Colonic mucosa (tissue), 4 donors: ENCODE data around the gene ZDHHC14. TPM values are rescaled to one million over a fixed set of nuclear protein-coding genes. Genes with fewer than 3 reads are reported as not detected.
"Not testable (repeated sequence)": the region's sequence is repeated elsewhere in the genome, so short reads cannot be mapped to it uniquely, and the experiment has no call there.

ENCODE experiments used
- DNase-seq: peaks from one replicate; pipeline ENCODE4 v3.0.0-alpha.2; 2020
- H3K27ac ChIP-seq: fragments of 200-600 bp; one replicate; pipeline ENCODE4 v1.8.0; 2021
- H3K27me3 ChIP-seq: fragments of 200-600 bp; one replicate; pipeline ENCODE4 v1.8.0; 2021
- H3K36me3 ChIP-seq: fragments of 200-600 bp; one replicate; pipeline ENCODE4 v1.8.0; 2021
- H3K4me1 ChIP-seq: fragments of 200-600 bp; one replicate; pipeline ENCODE4 v1.8.0; 2021; ENCODE audit warnings: mild to moderate bottlenecking
- H3K4me3 ChIP-seq: fragments of 200-600 bp; one replicate; pipeline ENCODE4 v1.8.0; 2021
- H3K9ac ChIP-seq, 2 donors: one replicate each; pipeline ENCODE4 v1.7.0; 2013; ENCODE audit warnings: control low read depth in 2 of 2, low read depth in 2 of 2, low read length in 2 of 2
- H3K9me3 ChIP-seq: fragments of 200-600 bp; one replicate; pipeline ENCODE4 v1.8.0; 2021
- intact Hi-C: fragments of 100-400 bp; cut with DNase I; formaldehyde crosslinking; loops from one replicate; pipeline ENCODE4 v1.14.1; 2022
- total RNA-seq, 2 donors: library from RNA; stranded (reverse); fragmentation: NEBNext Ultra II Directional in 1 of 2; extraction: Animal tissue kit (Norgen Biotek cat#: 25700) in 1 of 2; gene quantifications; one replicate each; pipeline ENCODE4 v1.2.1, GENCODE V29; 2021
- TF ChIP-seq, protein P1 (sequence below): fragments of 200-600 bp; IDR thresholded peaks from one replicate; pipeline ENCODE4 v1.8.0; 2022; ENCODE audit warnings: antibody characterized with exemption, mild to moderate bottlenecking
- donor health status: healthy.
- donor health status: DM: no; HTN: no; CAD: no.
- donor health status: DM: no; HTN: no; CAD: no.

Gene ZDHHC14
- total RNA-seq, 2 donors from 2014 or later = 8.4 to 11.4 TPM

DNA sequence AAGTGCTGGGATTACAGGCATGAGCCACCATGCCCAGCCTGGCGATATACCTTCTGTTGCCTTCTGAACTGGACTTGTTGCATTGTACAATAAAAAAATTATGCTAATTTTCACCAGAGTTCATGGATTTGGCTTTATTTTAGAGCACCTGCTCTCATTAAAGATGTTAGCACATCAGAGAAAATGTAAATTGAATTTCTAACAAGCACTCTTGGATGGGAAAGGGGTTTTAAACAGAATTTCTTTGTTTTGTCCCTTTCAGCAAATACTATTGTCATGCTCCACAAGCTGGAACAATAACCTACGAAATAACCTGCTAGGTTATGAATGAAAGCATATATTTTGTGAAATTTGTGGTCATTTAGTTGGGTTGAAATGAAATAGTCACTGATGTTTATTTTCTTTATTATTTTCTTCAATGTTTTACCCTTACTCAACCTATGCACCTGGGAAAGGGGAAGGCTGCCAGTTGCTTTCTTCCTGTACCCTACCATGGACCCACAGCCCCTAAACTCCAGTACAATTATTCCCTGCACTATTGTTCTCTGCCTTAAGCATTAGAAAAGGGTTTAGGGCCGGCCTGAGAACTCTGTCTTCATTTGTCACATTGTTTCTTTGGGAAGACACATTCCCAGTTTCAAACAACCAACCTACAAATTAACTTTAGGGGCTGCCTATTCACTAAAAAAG lies 22.2 kb downstream of the ZDHHC14 start:
- intact Hi-C loops = no loop called here
- no peak overlapping the region for H3K9ac ChIP-seq
- TF ChIP-seq, protein P1, sequence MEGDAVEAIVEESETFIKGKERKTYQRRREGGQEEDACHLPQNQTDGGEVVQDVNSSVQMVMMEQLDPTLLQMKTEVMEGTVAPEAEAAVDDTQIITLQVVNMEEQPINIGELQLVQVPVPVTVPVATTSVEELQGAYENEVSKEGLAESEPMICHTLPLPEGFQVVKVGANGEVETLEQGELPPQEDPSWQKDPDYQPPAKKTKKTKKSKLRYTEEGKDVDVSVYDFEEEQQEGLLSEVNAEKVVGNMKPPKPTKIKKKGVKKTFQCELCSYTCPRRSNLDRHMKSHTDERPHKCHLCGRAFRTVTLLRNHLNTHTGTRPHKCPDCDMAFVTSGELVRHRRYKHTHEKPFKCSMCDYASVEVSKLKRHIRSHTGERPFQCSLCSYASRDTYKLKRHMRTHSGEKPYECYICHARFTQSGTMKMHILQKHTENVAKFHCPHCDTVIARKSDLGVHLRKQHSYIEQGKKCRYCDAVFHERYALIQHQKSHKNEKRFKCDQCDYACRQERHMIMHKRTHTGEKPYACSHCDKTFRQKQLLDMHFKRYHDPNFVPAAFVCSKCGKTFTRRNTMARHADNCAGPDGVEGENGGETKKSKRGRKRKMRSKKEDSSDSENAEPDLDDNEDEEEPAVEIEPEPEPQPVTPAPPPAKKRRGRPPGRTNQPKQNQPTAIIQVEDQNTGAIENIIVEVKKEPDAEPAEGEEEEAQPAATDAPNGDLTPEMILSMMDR = no peak

DNA sequence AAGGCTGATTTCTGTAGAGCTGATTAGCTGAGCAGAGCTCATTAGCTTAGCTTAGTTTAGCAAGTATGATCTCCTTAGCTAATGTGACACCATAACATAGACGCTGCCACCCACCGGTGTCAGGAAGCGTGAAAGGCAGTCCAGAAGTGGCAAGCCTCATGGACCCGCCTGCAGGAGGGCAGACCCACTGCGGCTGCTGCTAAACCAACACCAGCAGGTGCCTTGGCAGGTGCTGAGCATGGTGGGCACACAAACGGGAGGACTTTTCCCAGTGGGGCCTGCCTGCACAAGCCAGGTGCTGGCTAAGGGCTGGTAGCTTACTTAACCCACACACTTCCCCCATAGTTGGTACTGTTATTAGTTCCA lies 22.7 kb downstream of the ZDHHC14 start:
- no peak overlapping the region for H3K9ac ChIP-seq
- H3K4me3 ChIP-seq = no peak overlapping the region
- TF ChIP-seq, protein P1 = no peak
- no peak for DNase-seq
- H3K9me3 ChIP-seq = no peaks in the 10 kb centered on the region
- no peaks in the 10 kb centered on the region for H3K4me1 ChIP-seq
- intact Hi-C loops = no loop called here
- H3K36me3 ChIP-seq = no peaks in the 10 kb centered on the region
- H3K27me3 ChIP-seq = no peaks in the 10 kb centered on the region
- no peak overlapping the region for H3K27ac ChIP-seq

More for the DNA sequence above, 22.2 kb downstream of the ZDHHC14 start:
- DNase-seq = no peak
- Histone ChIP-seq H3K27me3 (no peaks in the 10 kb centered on the region), H3K27ac (no peak overlapping the region), H3K36me3 (no peaks in the 10 kb centered on the region), H3K9me3 (no peaks in the 10 kb centered on the region), H3K4me1 (no peaks in the 10 kb centered on the region), H3K4me3 (no peak overlapping the region)

DNA sequence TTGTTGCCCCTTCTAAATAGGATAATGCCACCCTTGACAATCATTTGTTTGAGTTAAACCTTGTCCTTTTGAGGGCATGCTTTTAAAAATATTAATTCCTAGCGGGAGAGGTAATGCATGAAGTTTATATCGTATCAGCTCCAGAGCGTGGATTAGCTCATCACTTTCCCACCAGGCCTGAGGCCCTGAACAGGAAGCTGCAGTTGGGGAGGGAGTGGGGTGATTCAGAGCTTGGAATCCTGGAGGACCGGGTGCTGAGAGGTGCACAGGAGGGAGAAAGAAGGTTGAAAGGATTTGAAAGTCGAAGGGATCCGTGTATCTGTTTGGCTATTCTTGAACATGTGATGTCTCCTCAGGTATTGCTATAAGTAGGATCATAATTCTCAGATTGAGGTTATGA lies 25.0 kb downstream of the ZDHHC14 start:
- Histone ChIP-seq H3K9ac (no peak overlapping the region), H3K4me1 (no peaks in the 10 kb centered on the region)
- intact Hi-C loops = no loop called here

DNA sequence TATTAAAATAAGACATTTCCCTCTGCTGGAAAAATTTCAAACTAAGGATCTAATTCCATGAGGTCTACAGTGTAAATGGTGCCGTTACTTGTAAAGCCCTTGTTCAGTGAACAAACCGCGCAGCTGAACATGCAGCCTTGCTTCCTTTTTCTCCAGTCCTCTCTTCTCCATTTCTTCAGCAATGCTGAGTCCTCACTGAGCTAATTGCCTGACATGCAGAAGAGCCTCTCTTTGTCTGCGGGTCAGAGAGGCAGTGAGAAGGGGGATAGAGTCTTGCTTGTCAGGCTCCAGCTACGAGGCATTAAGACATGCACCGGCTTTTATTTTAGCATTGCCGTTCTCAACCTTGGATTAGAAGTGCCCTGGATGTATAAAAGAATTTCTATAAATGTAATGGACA lies 25.7 kb downstream of the ZDHHC14 start:
- intact Hi-C loops = no loop called here
- Histone ChIP-seq H3K4me1 (no peaks in the 10 kb centered on the region), H3K27ac (no peak overlapping the region), H3K9me3 (no peaks in the 10 kb centered on the region), H3K36me3 (no peaks in the 10 kb centered on the region), H3K4me3 (no peak overlapping the region), H3K9ac (no peak overlapping the region), H3K27me3 (no peaks in the 10 kb centered on the region)
- no peak for DNase-seq
- TF ChIP-seq, protein P1 = no peak

More for the DNA sequence above, 25.0 kb downstream of the ZDHHC14 start:
- Histone ChIP-seq H3K27ac (no peak overlapping the region), H3K9me3 (no peaks in the 10 kb centered on the region), H3K36me3 (no peaks in the 10 kb centered on the region), H3K27me3 (no peaks in the 10 kb centered on the region), H3K4me3 (no peak overlapping the region)
- no peak for DNase-seq
- TF ChIP-seq, protein P1 = no peak

DNA sequence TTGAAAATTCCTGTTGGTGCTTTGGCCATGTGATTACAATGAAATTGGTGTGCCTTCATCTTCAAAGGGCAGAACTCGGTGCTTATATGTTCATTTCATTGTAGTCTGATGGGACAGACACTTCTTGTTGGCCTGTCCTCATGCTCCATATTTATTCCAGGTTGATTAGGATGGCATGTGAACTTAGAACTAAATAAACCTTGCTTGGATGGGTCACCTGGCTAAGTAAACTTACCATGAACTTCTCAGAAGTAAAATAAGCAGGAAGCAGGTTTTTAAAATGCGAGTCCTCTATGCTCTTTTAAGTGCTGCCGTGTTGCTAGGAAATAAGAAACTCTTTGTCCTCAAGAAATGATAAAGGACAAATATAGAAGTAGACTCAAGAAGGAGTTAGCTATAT lies 26.7 kb downstream of the ZDHHC14 start:
- Histone ChIP-seq H3K9ac (no peak overlapping the region), H3K4me3 (no peak overlapping the region), H3K9me3 (no peaks in the 10 kb centered on the region), H3K27ac (no peak overlapping the region), H3K27me3 (no peaks in the 10 kb centered on the region), H3K4me1 (no peaks in the 10 kb centered on the region), H3K36me3 (no peaks in the 10 kb centered on the region)
- no peak for DNase-seq
- TF ChIP-seq, protein P1 = no peak
- intact Hi-C loops = no loop called here

DNA sequence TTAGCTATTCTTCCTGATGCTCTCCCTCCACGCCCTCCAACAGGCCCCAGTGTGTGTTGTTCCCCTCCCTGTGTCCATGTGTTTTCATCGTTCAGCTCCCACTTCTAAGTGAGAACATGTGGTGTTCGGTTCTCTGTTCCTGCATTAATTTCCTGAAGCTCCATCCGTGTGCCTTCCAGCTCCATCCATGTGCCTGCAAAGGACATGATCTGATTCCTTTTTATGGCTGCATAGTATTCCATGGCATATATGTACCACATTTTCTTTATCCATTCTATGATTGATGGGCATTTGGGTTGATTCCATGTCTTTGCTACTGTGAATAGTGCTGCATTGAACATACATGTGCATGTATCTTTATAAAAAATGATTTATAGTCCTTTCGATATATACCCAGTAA lies 27.4 kb downstream of the ZDHHC14 start:
- H3K27ac ChIP-seq, intact Hi-C loops, H3K4me1 ChIP-seq, H3K4me3 ChIP-seq, H3K9ac ChIP-seq, H3K9me3 ChIP-seq, H3K27me3 ChIP-seq, DNase-seq, H3K36me3 ChIP-seq: not testable (repeated sequence)
